Natural killer cell (primary cell): Measurements from ENCODE around the gene IER5. TPM values are rescaled to one million over a fixed set of nuclear protein-coding genes. Genes with fewer than 3 reads are reported as not detected.

Experiments used
- ATAC-seq, 3 donors: fragments of 150-1000 bp in 2 of 3; fragments of 200-7000 bp in 1 of 3; cut with Tn5 transposase; 1 replicate in 1 of 3; 2 replicates in 2 of 3; pipeline ENCODE4 v1.10.0; 2021; ENCODE audit warnings: mild to moderate bottlenecking in 2 of 3, moderate library complexity in 2 of 3
- DNase-seq, 2 donors: peaks; one replicate each; pipeline versions ENCODE4 v3.0.0 to v3.0.0-alpha.2; 2013 to 2021; ENCODE audit warnings: mixed read lengths in 1 of 2
- H3K27ac ChIP-seq: one replicate; pipeline ENCODE4 v1.5.1; 2013; ENCODE audit warnings: mild to moderate bottlenecking, low read length
- H3K27me3 ChIP-seq: one replicate; pipeline ENCODE4 v1.6.1; 2013; ENCODE audit warnings: low read length; ENCODE audit not compliant: control insufficient read depth, insufficient read depth
- H3K36me3 ChIP-seq: one replicate; pipeline ENCODE4 v1.6.1; 2013; ENCODE audit warnings: low read length; ENCODE audit not compliant: control insufficient read depth, insufficient read depth
- H3K4me1 ChIP-seq: one replicate; pipeline ENCODE4 v1.6.1; 2013; ENCODE audit warnings: low read length; ENCODE audit not compliant: control insufficient read depth, insufficient read depth
- H3K4me3 ChIP-seq: one replicate; pipeline ENCODE4 v1.5.1; 2013; ENCODE audit warnings: low read length
- H3K9me3 ChIP-seq: one replicate; pipeline ENCODE4 v1.6.1; 2013; ENCODE audit warnings: low read length; ENCODE audit not compliant: control insufficient read depth, insufficient read depth
- H3K27ac Mint-ChIP-seq, 2 donors: one replicate each; pipeline ENCODE4 v1.8.0; 2022; ENCODE audit warnings: mild to moderate bottlenecking in 2 of 2, mixed read lengths in 2 of 2, moderate library complexity in 1 of 2
- H3K27me3 Mint-ChIP-seq, 2 donors: one replicate each; pipeline ENCODE4 v1.8.0; 2022; ENCODE audit warnings: low read depth in 2 of 2, mixed read lengths in 2 of 2
- H3K36me3 Mint-ChIP-seq: one replicate; pipeline ENCODE4 v1.8.0; 2022; ENCODE audit warnings: mixed read lengths
- H3K4me1 Mint-ChIP-seq, 2 donors: one replicate each; pipeline ENCODE4 v1.8.0; 2022; ENCODE audit warnings: mixed read lengths in 2 of 2
- H3K4me3 Mint-ChIP-seq: one replicate; pipeline ENCODE4 v1.8.0; 2022; ENCODE audit warnings: mild to moderate bottlenecking, moderate library complexity, mixed read lengths
- H3K9me3 Mint-ChIP-seq, 2 donors: one replicate each; pipeline ENCODE4 v1.8.0; 2022; ENCODE audit warnings: mixed read lengths in 2 of 2
- CTCF ChIP-seq: fragments of 200-600 bp; IDR thresholded peaks from one replicate; pipeline ENCODE4 v1.8.0; 2022; ENCODE audit warnings: antibody characterized with exemption
- WGBS: methylation state at CpG from one replicate; pipeline ENCODE4 v1.1.7; 2013; ENCODE audit warnings: missing lambda C conversion rate; ENCODE audit not compliant: insufficient coverage; 5-methylcytosine and 5-hydroxymethylcytosine counted together
- intact Hi-C: fragments of 100-400 bp; cut with micrococcal nuclease; formaldehyde crosslinking; loops from one replicate; pipeline ENCODE4 v1.14.2; 2022
- total RNA-seq, 4 donors: library from RNA; stranded (reverse); fragments of 120-200 nt in 1 of 4; gene quantifications; one replicate each; pipeline versions ENCODE4 v1.2.3 to v1.2.4, GENCODE V29; 2013 to 2022

IER5 gene
- total RNA-seq, 3 donors from 2014 or later (not counting 1 experiment from before 2014, with no cell fraction given) = 118 to 164 (median 150) TPM

DNA sequence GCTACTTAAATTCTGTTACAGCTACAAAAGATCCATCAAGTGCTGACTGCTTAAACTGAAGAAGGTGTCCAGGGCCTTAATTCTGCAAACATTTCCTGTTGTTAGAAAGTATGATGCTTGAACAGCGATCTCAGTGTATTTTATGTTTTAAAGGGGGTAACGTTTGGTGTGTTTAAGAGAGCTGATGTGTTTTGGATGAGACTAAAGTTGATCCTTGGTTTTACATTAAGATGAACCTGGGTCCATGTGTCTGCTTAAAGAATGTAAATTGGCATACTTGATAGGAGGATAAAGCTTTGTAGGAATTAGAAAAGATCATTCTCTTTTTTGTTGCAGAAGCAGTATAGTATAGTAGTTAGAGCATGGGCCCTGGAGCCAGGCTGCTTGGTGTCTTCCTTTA lies 3.6 kb downstream of the IER5 start:
- intact Hi-C loops = loop anchor here (1.0 to 10.0 kb wide), 2 partner anchors 12 to 1753 kb away; no protein-coding TSS in a partner anchor
- Mint-ChIP-seq H3K4me1 (peaks cover 54 to 67% of the 10 kb centered on the region in 2 donors), H3K27ac (peak overlapping the region; percentile 99 to 100), H3K4me3 (peak overlapping the region; percentile 98), H3K27me3 (no peaks in the 10 kb centered on the region), H3K36me3 (peaks cover 8% of the 10 kb centered on the region), H3K9me3 (no peaks in the 10 kb centered on the region)
- ATAC-seq (no peak), DNase-seq (no peak)
- TF ChIP-seq CTCF = no peak
- H3K9me3 ChIP-seq = no peaks in the 10 kb centered on the region
- peaks cover 7% of the 10 kb centered on the region for H3K4me1 ChIP-seq
- H3K4me3 ChIP-seq = no peak overlapping the region
- no peak overlapping the region for H3K27ac ChIP-seq
- peaks cover 8% of the 10 kb centered on the region for H3K36me3 ChIP-seq
- WGBS = 79% methylated on average over 2 of the region's 2 CpGs
- H3K27me3 ChIP-seq = no peaks in the 10 kb centered on the region

DNA sequence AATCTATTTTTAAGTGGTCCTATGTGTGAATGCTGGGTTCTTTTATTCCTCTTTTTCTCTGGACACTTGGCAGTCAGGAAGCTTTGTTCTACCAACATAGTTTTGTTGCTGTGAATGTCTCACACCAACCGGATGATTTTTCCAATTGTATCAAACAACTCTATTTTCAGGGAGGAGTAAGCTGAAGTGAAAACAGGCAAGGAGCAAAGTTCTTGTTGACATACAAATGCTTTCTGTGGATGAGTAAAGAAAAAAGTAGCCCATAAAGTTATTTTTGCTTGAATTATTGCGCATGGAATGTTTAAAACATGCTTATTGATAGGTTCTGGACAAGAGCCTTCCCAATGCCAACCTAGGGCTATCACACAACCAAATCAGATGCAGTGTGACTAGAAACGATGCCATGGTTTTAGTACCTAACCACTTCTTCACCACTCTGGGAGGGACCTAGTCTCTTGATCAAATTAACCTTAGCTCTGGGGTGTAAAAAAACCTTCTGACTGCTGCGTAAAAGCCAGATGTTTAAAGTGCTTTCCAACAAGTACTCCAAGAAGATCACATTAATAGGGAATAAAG lies 4.5 kb downstream of the IER5 start:
- H3K9me3 Mint-ChIP-seq = no peaks in the 10 kb centered on the region
- no peaks in the 10 kb centered on the region for H3K27me3 Mint-ChIP-seq
- peak overlapping the region; percentile 63 for H3K4me3 Mint-ChIP-seq
- Histone ChIP-seq H3K4me1 (peaks cover 6% of the 10 kb centered on the region), H3K36me3 (peaks cover 8% of the 10 kb centered on the region), H3K27ac (no peak overlapping the region), H3K9me3 (no peaks in the 10 kb centered on the region), H3K27me3 (no peaks in the 10 kb centered on the region), H3K4me3 (no peak overlapping the region)
- intact Hi-C loops = loop anchor here (1.0 to 10.0 kb wide), 2 partner anchors 11 to 1752 kb away; no protein-coding TSS in a partner anchor
- peaks cover 8% of the 10 kb centered on the region for H3K36me3 Mint-ChIP-seq
- H3K4me1 Mint-ChIP-seq = peaks cover 51 to 63% of the 10 kb centered on the region in 2 donors
- ATAC-seq = no peak
- H3K27ac Mint-ChIP-seq = peak overlapping the region; percentile 99 to 100
- DNase-seq = no peak
- TF ChIP-seq CTCF = no peak
- 83% methylated on average over 3 of the region's 4 CpGs for WGBS

DNA sequence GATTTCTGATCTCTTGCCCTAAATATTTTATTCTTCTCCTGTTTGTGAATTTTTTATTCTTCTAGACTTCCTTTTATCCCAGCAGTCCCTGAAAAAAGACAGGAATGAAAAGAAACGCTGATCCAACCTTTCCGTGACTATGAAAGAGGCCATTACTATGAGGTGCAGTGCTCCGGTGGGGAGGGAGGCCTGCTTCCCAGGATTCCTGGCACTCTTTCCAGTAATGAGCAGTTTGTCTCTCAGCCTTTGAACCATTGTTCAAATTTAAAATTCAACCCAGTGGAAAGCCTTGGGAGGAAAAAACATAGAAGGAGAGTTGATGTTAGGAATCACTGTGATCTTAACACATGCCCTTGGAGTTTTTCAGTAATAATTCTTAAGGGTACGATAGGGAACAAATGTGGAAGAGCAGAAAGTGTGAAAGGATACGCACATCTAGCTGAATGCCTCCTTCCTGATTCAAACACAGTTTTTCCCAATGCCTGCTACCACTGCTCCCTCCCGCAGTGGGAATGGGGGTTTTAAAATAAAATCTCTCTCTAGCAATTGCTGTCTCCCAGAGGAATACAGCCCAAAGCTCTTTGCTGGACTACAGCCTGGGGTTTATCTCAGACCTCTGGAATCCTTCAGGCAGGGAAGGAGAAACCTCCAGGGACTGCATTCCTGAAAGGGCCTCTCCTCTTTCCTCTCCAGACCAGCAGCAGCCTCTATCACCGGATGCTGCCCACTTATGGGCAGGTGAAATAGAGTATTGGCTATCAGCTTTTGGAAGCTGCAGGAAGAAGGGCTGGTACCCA lies 6.1 kb downstream of the IER5 start:
- no peaks in the 10 kb centered on the region for H3K27me3 ChIP-seq
- Mint-ChIP-seq H3K36me3 (peaks cover 7% of the 10 kb centered on the region), H3K4me3 (peak overlapping the region; percentile 32), H3K9me3 (no peaks in the 10 kb centered on the region), H3K4me1 (peaks cover 46 to 60% of the 10 kb centered on the region in 2 donors), H3K27me3 (peaks cover 0 to 4% of the 10 kb centered on the region in 2 donors), H3K27ac (peak overlapping the region in 1 of 2 donors; percentile 99)
- no peak for TF ChIP-seq CTCF
- peaks cover 8% of the 10 kb centered on the region for H3K36me3 ChIP-seq
- 99% methylated on average over 4 of the region's 7 CpGs for WGBS
- H3K4me1 ChIP-seq = peaks cover 3% of the 10 kb centered on the region
- no peaks in the 10 kb centered on the region for H3K9me3 ChIP-seq
- H3K4me3 ChIP-seq = no peak overlapping the region
- DNase-seq (no peak), ATAC-seq (no peak)
- H3K27ac ChIP-seq = no peak overlapping the region
- intact Hi-C loops = loop anchor here (10.0 kb wide), 1 partner anchor 1750 kb away; no protein-coding TSS in a partner anchor
